GM19395 (cell line): ENCODE results near the gene C19orf73.

ENCODE experiments used
- ATAC-seq: cut with Tn5 transposase; IDR thresholded peaks from one replicate; pipeline ENCODE4 v1.9.1; 2021; ENCODE audit warnings: mild to moderate bottlenecking, moderate library complexity; ENCODE audit not compliant: unreplicated experiment

C19orf73 gene

GRCh38 chr19:49118565-49119410, at the start of gene C19orf73:
Gene C19orf73, minus strand, starts transcription at chr19:49119143. Its CDS starts 121 bp downstream, at chr19:49119022.
- ATAC-seq: peak; percentile 73

GRCh38 chr19:49168421-49168820, 49.5 kb upstream of the C19orf73 start:
- no peak for ATAC-seq

GRCh38 chr19:49167857-49168409, 49.0 kb upstream of the C19orf73 start:
- no peak for ATAC-seq

GRCh38 chr19:49165865-49166301, 46.9 kb upstream of the C19orf73 start:
- no peak for ATAC-seq

- no peak for ATAC-seq
These were observed 46.3 kb upstream of the C19orf73 start for GRCh38 chr19:49165111-49165750.

- ATAC-seq: no peak
These were observed 43.0 kb upstream of the C19orf73 start for GRCh38 chr19:49161987-49162386.

GRCh38 chr19:49160450-49161189, 41.7 kb upstream of the C19orf73 start:
- no peak for ATAC-seq

- no peak for ATAC-seq
These were observed 38.7 kb upstream of the C19orf73 start, which contains the start of gene TRPM4 for GRCh38 chr19:49157445-49158224. Gene TRPM4, plus strand, starts transcription at chr19:49157792. Its CDS starts 75 bp downstream, at chr19:49157867.

- no peak for ATAC-seq
These were observed 36.9 kb upstream of the C19orf73 start for GRCh38 chr19:49155820-49156346.

GRCh38 chr19:49155005-49155819, 36.3 kb upstream of the C19orf73 start, which contains the start of gene HRC:
Gene HRC, minus strand, starts transcription at chr19:49155396. Its CDS starts 159 bp downstream, at chr19:49155237.
- ATAC-seq: no peak

GRCh38 chr19:49154279-49154678, 35.3 kb upstream of the C19orf73 start:
- ATAC-seq: no peak

- no peak for ATAC-seq
These were observed 34.3 kb upstream of the C19orf73 start for GRCh38 chr19:49153167-49153809.

- no peak for ATAC-seq
These were observed 33.2 kb upstream of the C19orf73 start for GRCh38 chr19:49152119-49152550.

- ATAC-seq: no peak
These were observed 32.5 kb upstream of the C19orf73 start for GRCh38 chr19:49151267-49152118.

- ATAC-seq: no peak
These were observed 32.0 kb upstream of the C19orf73 start for GRCh38 chr19:49150944-49151243.

- ATAC-seq: no peak
These were observed 31.4 kb upstream of the C19orf73 start for GRCh38 chr19:49150106-49150943.

- no peak for ATAC-seq
These were observed 30.7 kb upstream of the C19orf73 start for GRCh38 chr19:49149652-49150105.
